Gastroesophageal sphincter (tissue), 3 donors: Measurements from ENCODE around the gene ZBTB22.

Source experiments
- CTCF ChIP-seq, 4 experiments: fragments of 200-600 bp in 2 of 4; fragments of 450-650 bp in 2 of 4; sonication (generic) in 1 of 4; IDR thresholded peaks; one replicate each; pipeline ENCODE4 v1.5.1; 2017 to 2019; ENCODE audit warnings: antibody characterized with exemption in 4 of 4, mild to moderate bottlenecking in 2 of 4, moderate library complexity in 2 of 4
- EP300 ChIP-seq: sonication (generic); formaldehyde crosslinking; IDR thresholded peaks from one replicate; pipeline ENCODE4 v1.6.1; 2017; ENCODE audit warnings: antibody characterized with exemption, mild to moderate bottlenecking
- POLR2A ChIP-seq, 2 donors: fragments of 450-650 bp; IDR thresholded peaks; one replicate each; pipeline ENCODE4 v1.6.1; 2017; ENCODE audit warnings: antibody characterized with exemption in 2 of 2, mild to moderate bottlenecking in 2 of 2, moderate library complexity in 1 of 2
- POLR2AphosphoS5 ChIP-seq: sonication (generic); formaldehyde crosslinking; IDR thresholded peaks from one replicate; pipeline ENCODE4 v1.6.1; 2017; ENCODE audit warnings: antibody characterized with exemption

GRCh38 chr6:33294086-33294823 is 23.3 kb downstream of the ZBTB22 start:
- TF ChIP-seq POLR2AphosphoS5, result no peak
- no peak for TF ChIP-seq CTCF (IDR thresholded peaks at IDR 0.05)
- no peak for TF ChIP-seq POLR2A (IDR thresholded peaks at IDR 0.05)
- no peak for TF ChIP-seq EP300
